Mesenchymal stem cell (in vitro differentiated cells and primary cell): ENCODE results near the gene HPDL.

Experiments used
- DNase-seq: peaks from one replicate; pipeline ENCODE4 v3.0.0-alpha.2; 2013
- H2AFZ ChIP-seq: one replicate; pipeline ENCODE4 v1.6.1; 2013; ENCODE audit warnings: low read depth, mild to moderate bottlenecking, control low read depth, inconsistent platforms, low read length, moderate library complexity
- H2AK5ac ChIP-seq: 2 replicates; pipeline ENCODE4 v1.6.1; 2013; ENCODE audit warnings: low read length, moderate library complexity, mild to moderate bottlenecking, inconsistent platforms; ENCODE audit not compliant: severe bottlenecking
- H2BK120ac ChIP-seq: one replicate; pipeline ENCODE4 v1.6.1; 2013; ENCODE audit warnings: low read depth, mild to moderate bottlenecking, inconsistent platforms, low read length, moderate library complexity
- H2BK12ac ChIP-seq, 2 experiments: one replicate each; pipeline ENCODE4 v1.6.1; 2013; ENCODE audit warnings: inconsistent platforms in 2 of 2, low read length in 2 of 2, mild to moderate bottlenecking in 2 of 2, moderate library complexity in 2 of 2, control low read depth in 1 of 2
- H2BK15ac ChIP-seq: one replicate; pipeline ENCODE4 v1.6.1; 2013; ENCODE audit warnings: mild to moderate bottlenecking, low read depth, inconsistent platforms; ENCODE audit not compliant: poor library complexity, severe bottlenecking
- H2BK5ac ChIP-seq: 2 replicates; pipeline ENCODE4 v1.6.1; 2013; ENCODE audit warnings: low read depth, mild to moderate bottlenecking, low read length, control low read depth, inconsistent platforms; ENCODE audit not compliant: poor library complexity, severe bottlenecking
- H3K14ac ChIP-seq, 2 experiments: one replicate each; pipeline ENCODE4 v1.6.1; 2013; ENCODE audit warnings: inconsistent platforms in 2 of 2, low read length in 2 of 2, control low read depth in 1 of 2, mild to moderate bottlenecking in 1 of 2, moderate library complexity in 1 of 2
- H3K18ac ChIP-seq, 2 experiments: one replicate each; pipeline ENCODE4 v1.6.1; 2013; ENCODE audit warnings: inconsistent platforms in 2 of 2, low read length in 2 of 2, control low read depth in 1 of 2, low read depth in 1 of 2, mild to moderate bottlenecking in 1 of 2
- H3K23ac ChIP-seq, 2 experiments: one replicate each; pipeline ENCODE4 v1.6.1; 2013; ENCODE audit warnings: inconsistent platforms in 2 of 2, low read length in 2 of 2, mild to moderate bottlenecking in 2 of 2, moderate library complexity in 2 of 2, control low read depth in 1 of 2
- H3K27ac ChIP-seq: 2 replicates; pipeline ENCODE4 v1.5.1; 2013; ENCODE audit warnings: mild to moderate bottlenecking, moderate library complexity, low read length, control low read depth, inconsistent platforms; ENCODE audit not compliant: poor library complexity, severe bottlenecking
- H3K27me3 ChIP-seq, 2 experiments: 2 replicates each; pipeline versions ENCODE4 v1.6.1 to v1.7.0; 2013; ENCODE audit warnings: low read length in 2 of 2, mild to moderate bottlenecking in 2 of 2, moderate library complexity in 2 of 2, control low read depth in 1 of 2, inconsistent platforms in 1 of 2; ENCODE audit not compliant: control insufficient read depth in 1 of 2, insufficient read depth in 1 of 2
- H3K36me3 ChIP-seq, 2 experiments: 2 replicates each; pipeline versions ENCODE4 v1.6.1 to v1.7.0; 2013; ENCODE audit warnings: low read length in 2 of 2, control low read depth in 1 of 2, inconsistent platforms in 1 of 2, low read depth in 1 of 2, mild to moderate bottlenecking in 1 of 2; ENCODE audit not compliant: insufficient read depth in 2 of 2, control insufficient read depth in 1 of 2
- H3K4ac ChIP-seq, 2 experiments: one replicate each; pipeline ENCODE4 v1.6.1; 2013; ENCODE audit warnings: inconsistent platforms in 2 of 2, low read length in 2 of 2, mild to moderate bottlenecking in 2 of 2, moderate library complexity in 2 of 2, control low read depth in 1 of 2, low read depth in 1 of 2
- H3K4me1 ChIP-seq: 2 replicates; pipeline ENCODE4 v1.6.1; 2013; ENCODE audit warnings: low read depth, low read length, control low read depth; ENCODE audit not compliant: control insufficient read depth, insufficient read depth
- H3K4me2 ChIP-seq: 2 replicates; pipeline ENCODE4 v1.6.1; 2013; ENCODE audit warnings: low read length, mild to moderate bottlenecking, inconsistent platforms; ENCODE audit not compliant: poor library complexity, severe bottlenecking
- H3K4me3 ChIP-seq, 2 experiments: 2 replicates each; pipeline versions ENCODE4 v1.5.1 to v1.7.0; 2013; ENCODE audit warnings: low read length in 2 of 2, mild to moderate bottlenecking in 2 of 2, control low read depth in 1 of 2, low read depth in 1 of 2; ENCODE audit not compliant: insufficient read depth in 1 of 2
- H3K79me1 ChIP-seq: replicated peaks from 2 replicates; pipeline ENCODE4 v1.6.1; 2013; ENCODE audit warnings: mild to moderate bottlenecking, control low read depth, low read length, inconsistent platforms; ENCODE audit not compliant: poor library complexity, severe bottlenecking
- H3K9ac ChIP-seq: 2 replicates; pipeline ENCODE4 v1.7.0; 2013; ENCODE audit warnings: mild to moderate bottlenecking, low read length, moderate library complexity
- H3K9me3 ChIP-seq: 2 replicates; pipeline ENCODE4 v1.7.0; 2013; ENCODE audit warnings: mild to moderate bottlenecking, low read length; ENCODE audit not compliant: control insufficient read depth
- H4K8ac ChIP-seq: one replicate; pipeline ENCODE4 v1.6.1; 2013; ENCODE audit warnings: inconsistent platforms, mild to moderate bottlenecking, low read length, moderate library complexity
- H4K91ac ChIP-seq: one replicate; pipeline ENCODE4 v1.6.1; 2013; ENCODE audit warnings: mild to moderate bottlenecking, low read length, inconsistent platforms
- WGBS: methylation state at CpG from one replicate; pipeline ENCODE4 v1.1.7; 2013; ENCODE audit warnings: mixed read lengths; 5-methylcytosine and 5-hydroxymethylcytosine counted together

HPDL gene

GRCh38 chr1:45348020-45348419, 21.3 kb downstream of the HPDL start:
- no CpG with 5 or more reads among the region's 2 CpGs for WGBS
- no peak overlapping the region for H3K4me3 ChIP-seq
- peaks cover 11% of the 10 kb centered on the region for H3K79me1 ChIP-seq
- no peak overlapping the region for H3K23ac ChIP-seq
- H2AK5ac ChIP-seq = no peak overlapping the region
- H3K4me2 ChIP-seq = no peak overlapping the region
- no peak overlapping the region for H2BK15ac ChIP-seq
- no peak overlapping the region for H3K18ac ChIP-seq
- peak overlapping the region in 1 of 2 experiments; percentile 15 for H2BK12ac ChIP-seq
- peak overlapping the region in 1 of 2 experiments; percentile 37 for H3K14ac ChIP-seq
- no peak overlapping the region for H2BK5ac ChIP-seq
- H3K9me3 ChIP-seq = no peaks in the 10 kb centered on the region
- peaks cover 25 to 38% of the 10 kb centered on the region in 2 experiments for H3K36me3 ChIP-seq
- DNase-seq = peak; percentile 28
- H3K27ac ChIP-seq = no peak overlapping the region
- peaks cover 7% of the 10 kb centered on the region for H3K4me1 ChIP-seq
- H2BK120ac ChIP-seq = no peak overlapping the region
- no peaks in the 10 kb centered on the region for H3K27me3 ChIP-seq
- no peak overlapping the region for H4K8ac ChIP-seq
- H4K91ac ChIP-seq = no peak overlapping the region
- no peak overlapping the region for H3K9ac ChIP-seq
- no peak overlapping the region for H2AFZ ChIP-seq
- H3K4ac ChIP-seq = no peak overlapping the region

- no peaks in the 10 kb centered on the region for H3K9me3 ChIP-seq
- H3K27me3 ChIP-seq = no peaks in the 10 kb centered on the region
- no peak overlapping the region for H3K4me2 ChIP-seq
- 5% methylated on average over 1 of the region's 1 CpG for whole genome bisulfite sequencing
- H3K18ac ChIP-seq = no peak overlapping the region
- peaks cover 7% of the 10 kb centered on the region for H3K4me1 ChIP-seq
- no peak overlapping the region for H2BK5ac ChIP-seq
- no peak overlapping the region for H3K4ac ChIP-seq
- H4K8ac ChIP-seq = no peak overlapping the region
- no peak overlapping the region for H3K4me3 ChIP-seq
- H3K27ac ChIP-seq = no peak overlapping the region
- no peak overlapping the region for H2BK120ac ChIP-seq
- peak; percentile 43 for DNase-seq
- H2AK5ac ChIP-seq = no peak overlapping the region
- H3K23ac ChIP-seq = no peak overlapping the region
- H3K36me3 ChIP-seq = peaks cover 19 to 33% of the 10 kb centered on the region in 2 experiments
- no peak overlapping the region for H4K91ac ChIP-seq
- no peak overlapping the region for H2BK12ac ChIP-seq
- H3K9ac ChIP-seq = no peak overlapping the region
- H2BK15ac ChIP-seq = no peak overlapping the region
- H3K14ac ChIP-seq = no peak overlapping the region
- H3K79me1 ChIP-seq = peaks cover 6% of the 10 kb centered on the region
- H2AFZ ChIP-seq = no peak overlapping the region
Measured at GRCh38 chr1:45348609-45348965, 21.9 kb downstream of the HPDL start.

- no peak overlapping the region for H3K14ac ChIP-seq
- no peak overlapping the region for H3K9ac ChIP-seq
- H2BK120ac ChIP-seq = no peak overlapping the region
- no peak overlapping the region for H3K18ac ChIP-seq
- no peak overlapping the region for H4K91ac ChIP-seq
- H3K4ac ChIP-seq = no peak overlapping the region
- H3K9me3 ChIP-seq = no peaks in the 10 kb centered on the region
- no peak overlapping the region for H2BK15ac ChIP-seq
- H2AK5ac ChIP-seq = no peak overlapping the region
- peaks cover 17 to 27% of the 10 kb centered on the region in 2 experiments for H3K36me3 ChIP-seq
- no peaks in the 10 kb centered on the region for H3K27me3 ChIP-seq
- H3K79me1 ChIP-seq = peaks cover 3% of the 10 kb centered on the region
- DNase-seq = no peak
- no peak overlapping the region for H2AFZ ChIP-seq
- H3K4me2 ChIP-seq = no peak overlapping the region
- H3K4me1 ChIP-seq = peaks cover 7% of the 10 kb centered on the region
- H2BK5ac ChIP-seq = no peak overlapping the region
- H4K8ac ChIP-seq = peak overlapping the region; percentile 33
- 66% methylated on average over 3 of the region's 3 CpGs for WGBS
- no peak overlapping the region for H3K27ac ChIP-seq
- H3K4me3 ChIP-seq = no peak overlapping the region
- no peak overlapping the region for H2BK12ac ChIP-seq
- H3K23ac ChIP-seq = no peak overlapping the region
Measured at GRCh38 chr1:45348966-45349677, 22.4 kb downstream of the HPDL start.

- Histone ChIP-seq H3K9me3 (no peaks in the 10 kb centered on the region), H2AFZ (no peak overlapping the region), H3K9ac (no peak overlapping the region), H4K91ac (no peak overlapping the region), H2BK12ac (no peak overlapping the region), H2BK15ac (no peak overlapping the region), H3K27ac (no peak overlapping the region), H3K14ac (no peak overlapping the region), H3K79me1 (no peaks in the 10 kb centered on the region), H3K4me3 (no peak overlapping the region), H3K27me3 (no peaks in the 10 kb centered on the region), H3K36me3 (peaks cover 4% of the 10 kb centered on the region in 2 experiments), H2AK5ac (no peak overlapping the region), H2BK5ac (no peak overlapping the region), H3K18ac (no peak overlapping the region), H2BK120ac (no peak overlapping the region), H4K8ac (no peak overlapping the region), H3K4me2 (no peak overlapping the region), H3K23ac (no peak overlapping the region), H3K4me1 (peaks cover 7% of the 10 kb centered on the region), H3K4ac (no peak overlapping the region)
- 74% methylated on average over 5 of the region's 5 CpGs for WGBS
- no peak for DNase-seq
Measured at GRCh38 chr1:45351508-45351907, 24.8 kb downstream of the HPDL start.
